Stimulated activated CD8-positive, alpha-beta memory T cell treated with anti-CD3 and anti-CD28 coated beads, Interleukin-12 subunit alpha, Interleukin-12 subunit beta, amount 100 ng/mL, for 24 hours (primary cell): Measurements from ENCODE around the gene TLCD1.

Experiments used
- DNase-seq: peaks from one replicate; pipeline ENCODE4 v3.0.0-alpha.2; 2020; ENCODE audit errors: extremely low read depth

Gene TLCD1

GRCh38 chr17:28726226-28726626 lies at the start of gene TLCD1:
TLCD1 (minus strand) TSS chr17:28726233; CDS start chr17:28726097, 136 bp downstream.
- no peak for DNase-seq

GRCh38 chr17:28774206-28774605 lies 48.2 kb upstream of the TLCD1 start:
- no peak for DNase-seq

- no peak for DNase-seq
Measured at GRCh38 chr17:28773736-28774135, 47.7 kb upstream of the TLCD1 start.

GRCh38 chr17:28765038-28765437 lies 39.0 kb upstream of the TLCD1 start:
- DNase-seq = no peak

- no peak for DNase-seq
Measured at GRCh38 chr17:28763804-28764266, 37.8 kb upstream of the TLCD1 start.

GRCh38 chr17:28763137-28763799 lies 37.2 kb upstream of the TLCD1 start:
- no peak for DNase-seq

- DNase-seq = no peak
Measured at GRCh38 chr17:28760601-28761562, 34.8 kb upstream of the TLCD1 start.

- no peak for DNase-seq
Measured at GRCh38 chr17:28759256-28759865, 33.3 kb upstream of the TLCD1 start.

GRCh38 chr17:28758411-28759121 lies 32.5 kb upstream of the TLCD1 start:
- no peak for DNase-seq

- DNase-seq = no peak
Measured at GRCh38 chr17:28756049-28756804, 30.2 kb upstream of the TLCD1 start.

GRCh38 chr17:28755486-28755885 lies 29.5 kb upstream of the TLCD1 start:
- DNase-seq = no peak

- no peak for DNase-seq
Measured at GRCh38 chr17:28751600-28752366, 25.8 kb upstream of the TLCD1 start.

GRCh38 chr17:28750178-28751047 lies 24.4 kb upstream of the TLCD1 start:
- DNase-seq = no peak

GRCh38 chr17:28749516-28750177 lies 23.6 kb upstream of the TLCD1 start:
- DNase-seq = no peak

- DNase-seq = no peak
Measured at GRCh38 chr17:28748852-28749515, 23.0 kb upstream of the TLCD1 start.

- DNase-seq = no peak
Measured at GRCh38 chr17:28747801-28748750, 22.0 kb upstream of the TLCD1 start.
